Caco-2 (cell line): ENCODE data around the gene NEK7. TPM values are rescaled to one million over a fixed set of nuclear protein-coding genes. Genes with fewer than 3 reads are reported as not detected.

Experiments used
- BruUV-seq: library from RNA; stranded (reverse); fragments of 400-500 nt; replicated peaks from 2 replicates; lab custom pipeline; 2021; lab: Mats Ljungman, UMichigan
- CTCF ChIA-PET: fragments of 300-600 bp; sonication (Branson Sonifier 250); formaldehyde crosslinking; loops from one replicate; lab custom pipeline; 2022; ENCODE audit warnings: antibody characterized with exemption; lab: Charles Lee
- POLR2A ChIA-PET: fragments of 300-600 bp; sonication (Branson Sonifier 250); formaldehyde crosslinking; loops from one replicate; lab custom pipeline; 2022; ENCODE audit warnings: antibody characterized with exemption; lab: Charles Lee
- DNase-seq, 2 experiments: peaks; one replicate each; pipeline versions ENCODE4 v3.0.0 to v3.0.0-alpha.2; 2020 to 2022
- H3K27me3 ChIP-seq: replicated peaks from 2 replicates; pipeline ENCODE4 v1.6.0; 2011; ENCODE audit warnings: low read length; ENCODE audit not compliant: control insufficient read depth, insufficient read depth
- H3K36me3 ChIP-seq: 2 replicates; pipeline ENCODE4 v1.5.1; 2011; ENCODE audit warnings: low read length; ENCODE audit not compliant: control insufficient read depth, insufficient read depth
- H3K4me1 ChIP-seq: fragments of 250-450 bp; sonication (Bioruptor Pico); 2 replicates; pipeline ENCODE4 v1.5.1; 2020; ENCODE audit warnings: mild to moderate bottlenecking
- H3K4me3 ChIP-seq: 2 replicates; pipeline ENCODE4 v1.5.1; 2011; ENCODE audit warnings: low read depth, mild to moderate bottlenecking, control low read depth, low read length
- H3K9me3 ChIP-seq: fragments of 250-450 bp; sonication (Bioruptor Pico); 2 replicates; pipeline ENCODE4 v1.5.1; 2020; ENCODE audit warnings: mild to moderate bottlenecking, moderate library complexity
- H3K27ac Mint-ChIP-seq: one replicate; pipeline ENCODE4 v1.8.0; 2022; ENCODE audit warnings: mixed read lengths; ENCODE audit not compliant: unreplicated experiment
- H3K27me3 Mint-ChIP-seq: one replicate; pipeline ENCODE4 v1.8.0; 2022; ENCODE audit warnings: mixed read lengths; ENCODE audit not compliant: insufficient read depth, unreplicated experiment
- H3K36me3 Mint-ChIP-seq: one replicate; pipeline ENCODE4 v1.8.0; 2022; ENCODE audit warnings: mild to moderate bottlenecking, mixed read lengths; ENCODE audit not compliant: insufficient read depth, unreplicated experiment
- H3K4me1 Mint-ChIP-seq: one replicate; pipeline ENCODE4 v1.8.0; 2022; ENCODE audit warnings: low read depth, mixed read lengths; ENCODE audit not compliant: unreplicated experiment
- H3K4me3 Mint-ChIP-seq: one replicate; pipeline ENCODE4 v1.8.0; 2022; ENCODE audit warnings: mild to moderate bottlenecking, moderate library complexity, mixed read lengths; ENCODE audit not compliant: unreplicated experiment
- H3K9me3 Mint-ChIP-seq: one replicate; pipeline ENCODE4 v1.8.0; 2022; ENCODE audit warnings: mixed read lengths; ENCODE audit not compliant: unreplicated experiment
- CTCF ChIP-seq, 2 experiments: fragments of 200-600 bp in 1 of 2; IDR thresholded peaks; 1 replicate in 1 of 2; 2 replicates in 1 of 2; pipeline versions ENCODE4 v1.5.1 to v1.8.0; 2011 to 2022; ENCODE audit warnings: antibody characterized with exemption in 1 of 2, control low read depth in 1 of 2, inconsistent platforms in 1 of 2, low read depth in 1 of 2, low read length in 1 of 2, mild to moderate bottlenecking in 1 of 2, moderate library complexity in 1 of 2; ENCODE audit not compliant: insufficient read depth in 1 of 2, severe bottlenecking in 1 of 2, unreplicated experiment in 1 of 2
- intact Hi-C: fragments of 100-400 bp; cut with micrococcal nuclease; formaldehyde crosslinking; loops from one replicate; pipeline ENCODE4 v1.10.0; 2022; ENCODE audit not compliant: unreplicated experiment
- total RNA-seq: library from RNA; stranded (reverse); gene quantifications from 2 replicates; pipeline ENCODE4 v1.2.3, GENCODE V29; 2022

Gene NEK7
- total RNA-seq, 1 experiment from 2014 or later, result 56.1 TPM

GRCh38 chr1:198316546-198317100, 159.8 kb downstream of the NEK7 start:
- Mint-ChIP-seq H3K27me3 (no peaks in the 10 kb centered on the region), H3K4me1 (peaks cover 16% of the 10 kb centered on the region), H3K36me3 (peaks cover 14% of the 10 kb centered on the region), H3K4me3 (no peak overlapping the region), H3K9me3 (no peaks in the 10 kb centered on the region), H3K27ac (no peak overlapping the region)
- no peaks in the 10 kb centered on the region for H3K4me1 ChIP-seq
- no peak for DNase-seq
- BruUV-seq, result no TSS peak
- H3K9me3 ChIP-seq, result no peaks in the 10 kb centered on the region
- POLR2A ChIA-PET, result no interaction called here
- no peak for TF ChIP-seq CTCF (IDR thresholded peaks at IDR 0.05; ENCODE audit: insufficient read depth in 1 of 2, low read depth in 1 of 2, low read length in 1 of 2, severe bottlenecking in 1 of 2, unreplicated experiment in 1 of 2)
- CTCF ChIA-PET, result no interaction called here
- no peak overlapping the region for H3K4me3 ChIP-seq
- no peaks in the 10 kb centered on the region for H3K36me3 ChIP-seq
- H3K27me3 ChIP-seq, result no peaks in the 10 kb centered on the region
- intact Hi-C loops, result no loop called here

GRCh38 chr1:198318085-198318484, 161.3 kb downstream of the NEK7 start:
- POLR2A ChIA-PET, result no interaction called here
- Mint-ChIP-seq H3K36me3 (peaks cover 8% of the 10 kb centered on the region), H3K9me3 (no peaks in the 10 kb centered on the region), H3K4me3 (no peak overlapping the region), H3K27me3 (no peaks in the 10 kb centered on the region), H3K27ac (no peak overlapping the region), H3K4me1 (peaks cover 16% of the 10 kb centered on the region)
- intact Hi-C loops, result no loop called here
- no peaks in the 10 kb centered on the region for H3K27me3 ChIP-seq
- H3K4me3 ChIP-seq, result no peak overlapping the region
- no peaks in the 10 kb centered on the region for H3K4me1 ChIP-seq
- DNase-seq, result no peak
- H3K9me3 ChIP-seq, result no peaks in the 10 kb centered on the region
- no TSS peak for BruUV-seq
- no peak for TF ChIP-seq CTCF (IDR thresholded peaks at IDR 0.05; ENCODE audit: insufficient read depth in 1 of 2, low read depth in 1 of 2, low read length in 1 of 2, severe bottlenecking in 1 of 2, unreplicated experiment in 1 of 2)
- CTCF ChIA-PET, result no interaction called here
- no peaks in the 10 kb centered on the region for H3K36me3 ChIP-seq

- POLR2A ChIA-PET, result no interaction called here
- Histone ChIP-seq H3K27me3 (no peaks in the 10 kb centered on the region), H3K9me3 (no peaks in the 10 kb centered on the region), H3K36me3 (no peaks in the 10 kb centered on the region), H3K4me3 (no peak overlapping the region), H3K4me1 (no peaks in the 10 kb centered on the region)
- Mint-ChIP-seq H3K27me3 (no peaks in the 10 kb centered on the region), H3K4me1 (peaks cover 11% of the 10 kb centered on the region), H3K36me3 (peaks cover under 1% of the 10 kb centered on the region), H3K9me3 (no peaks in the 10 kb centered on the region), H3K27ac (no peak overlapping the region), H3K4me3 (no peak overlapping the region)
- CTCF ChIA-PET, result no interaction called here
- BruUV-seq, result TSS peak; percentile 37
- intact Hi-C loops, result no loop called here
- DNase-seq, result no peak
- no peak for TF ChIP-seq CTCF (IDR thresholded peaks at IDR 0.05; ENCODE audit: insufficient read depth in 1 of 2, low read depth in 1 of 2, low read length in 1 of 2, severe bottlenecking in 1 of 2, unreplicated experiment in 1 of 2)
These were observed 164.0 kb downstream of the NEK7 start for GRCh38 chr1:198320759-198321158.
